Measurements from ENCODE around the gene PEAK1. TPM values are rescaled to one million over a fixed set of nuclear protein-coding genes. Genes with fewer than 3 reads are reported as not detected.

The PEAK1 gene
- total RNA-seq, 1 donor from 2014 or later = 8.8 TPM

DNA sequence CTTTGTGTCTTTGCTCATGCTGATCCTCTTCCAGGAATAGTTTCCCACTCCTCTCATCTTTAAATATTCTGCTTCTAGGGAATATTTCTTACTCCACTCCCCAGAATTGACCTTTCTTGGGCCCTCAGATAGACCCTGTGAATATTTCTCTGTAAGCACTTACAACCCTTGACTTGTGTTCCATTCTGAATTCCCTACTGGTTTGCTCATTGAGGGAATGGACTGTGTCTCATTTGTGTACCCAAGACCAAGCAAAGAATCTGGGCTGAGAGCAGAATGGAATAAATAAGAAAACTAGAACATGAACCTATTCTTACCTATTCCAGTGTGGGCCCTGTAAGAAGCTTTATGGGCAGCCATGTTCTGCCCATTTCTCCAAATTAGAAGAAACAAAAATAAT is 276.3 kb downstream of the PEAK1 start:
- no peak for DNase-seq (ENCODE audit: low spot score)
- ATAC-seq = no peak

DNA sequence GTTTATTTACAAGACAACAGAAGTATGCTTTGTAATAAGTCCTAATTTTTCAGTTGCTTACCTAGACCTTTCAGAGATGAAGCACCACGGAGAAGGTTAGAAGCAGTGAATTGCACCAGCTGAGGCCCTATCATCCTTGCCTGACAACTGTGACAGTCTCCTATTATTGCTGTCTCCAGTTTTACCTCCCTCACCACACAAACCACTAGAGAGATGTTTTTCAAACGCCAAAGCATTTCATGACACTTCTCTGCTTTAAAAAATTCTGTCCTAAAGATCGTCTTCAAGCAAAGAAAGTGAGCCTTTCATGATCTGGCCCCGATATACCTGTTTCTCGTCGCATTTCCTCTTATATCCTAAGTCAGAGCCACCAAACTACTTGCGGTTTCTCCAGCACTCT is 276.7 kb downstream of the PEAK1 start:
- no peak for ATAC-seq
- DNase-seq (ENCODE audit: low spot score) = no peak

- no peak for DNase-seq (ENCODE audit: low spot score)
- ATAC-seq = no peak
Observed at GRCh38 chr15:77140220-77140619, 279.7 kb downstream of the PEAK1 start.

DNA sequence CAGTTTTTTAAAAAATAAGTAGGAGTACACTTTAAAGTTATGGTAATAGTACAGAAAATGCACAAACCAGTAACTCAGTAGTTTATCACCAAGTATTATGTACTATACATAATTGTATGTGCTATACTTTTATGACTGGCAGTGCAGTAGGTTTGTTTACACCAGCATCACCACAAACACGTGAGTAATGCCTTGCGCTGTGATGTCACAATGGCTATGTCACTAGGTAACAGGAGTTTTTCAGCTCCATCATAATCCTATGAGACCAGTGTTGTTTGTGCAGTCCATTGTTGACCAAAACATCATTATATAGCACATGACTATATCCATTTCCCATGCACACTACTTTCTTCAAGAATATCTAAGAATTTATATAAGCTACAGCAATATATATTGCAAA is 280.6 kb downstream of the PEAK1 start:
- ATAC-seq = no peak
- no peak for DNase-seq (ENCODE audit: low spot score)

DNA sequence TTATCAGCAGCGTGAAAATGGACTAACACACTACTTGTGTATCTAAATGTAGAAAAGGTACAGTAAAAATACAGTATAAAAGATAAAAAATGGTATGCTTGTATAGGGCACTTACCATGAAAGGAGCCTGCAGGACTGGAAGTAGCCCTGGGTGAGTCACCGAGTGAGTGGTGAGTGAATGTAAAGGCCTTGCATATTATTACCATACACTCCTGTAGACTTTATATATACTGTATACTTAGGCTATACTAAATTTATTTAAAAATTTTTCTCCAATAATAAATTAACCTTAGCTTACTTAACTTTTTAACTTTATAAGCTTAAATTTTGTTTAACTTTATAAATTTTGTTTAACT is 281.8 kb downstream of the PEAK1 start:
- no peak for ATAC-seq
- no peak for DNase-seq (ENCODE audit: low spot score)

DNA sequence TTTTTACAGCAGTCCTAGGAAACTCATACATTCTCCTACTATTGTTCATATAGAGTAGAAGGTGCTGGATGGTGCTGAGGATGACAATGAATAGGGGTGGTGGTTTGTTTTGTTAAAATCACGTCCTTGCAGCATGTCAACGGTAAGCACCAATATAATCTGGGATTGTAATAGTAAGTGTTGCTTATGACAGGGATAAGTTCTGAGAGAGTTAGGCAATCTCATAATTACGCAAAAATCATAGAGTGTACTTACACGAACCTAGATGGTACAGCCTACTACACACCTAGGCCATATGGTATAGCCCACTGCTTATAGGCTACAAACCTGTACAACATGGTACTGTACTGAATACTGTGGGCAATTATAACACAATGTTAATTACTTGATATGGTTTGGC is 284.7 kb downstream of the PEAK1 start:
- DNase-seq (ENCODE audit: low spot score) (no peak), ATAC-seq (no peak)

- no peak for ATAC-seq
- no peak for DNase-seq (ENCODE audit: low spot score)
Observed at GRCh38 chr15:77130315-77130930, 289.5 kb downstream of the PEAK1 start.

- no peak for ATAC-seq
Observed at GRCh38 chr15:77127626-77128025, 292.3 kb downstream of the PEAK1 start.

DNA sequence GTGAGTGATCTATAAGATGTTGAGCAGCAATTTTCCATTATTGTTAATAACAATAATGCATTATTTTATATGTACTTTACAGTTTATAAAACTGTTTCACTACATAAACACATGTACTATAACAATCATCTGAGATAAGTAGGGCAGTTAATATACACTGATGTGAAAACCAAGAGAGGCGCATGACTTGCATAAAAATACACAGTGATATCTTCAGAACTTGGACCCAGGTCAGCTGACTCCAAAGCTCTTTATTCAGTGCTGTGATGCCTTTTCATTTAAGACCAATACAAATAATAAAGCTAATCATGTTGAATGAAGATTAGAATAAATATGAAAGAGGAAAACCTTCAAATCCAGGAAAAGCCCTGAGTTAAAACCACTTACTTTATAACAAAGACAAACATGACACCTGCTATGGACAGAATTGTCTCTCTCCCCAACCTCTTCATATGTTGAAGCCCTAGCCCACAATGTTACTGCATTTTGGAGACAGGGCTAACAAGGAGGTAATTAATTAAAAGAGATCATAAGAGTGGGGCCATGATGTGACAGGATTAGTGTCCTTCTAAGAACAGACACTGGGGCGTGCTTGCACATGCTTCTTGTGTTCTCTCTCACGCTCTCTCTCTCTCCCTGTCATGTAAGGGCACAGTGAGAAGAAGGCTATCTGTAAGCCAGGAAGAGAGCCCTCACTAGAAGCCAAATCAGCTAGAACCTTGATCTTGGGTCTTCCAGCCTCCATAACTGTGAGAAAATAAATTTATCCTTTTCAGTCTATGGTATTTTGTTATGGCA is 293.2 kb downstream of the PEAK1 start:
- DNase-seq (ENCODE audit: low spot score) (no peak), ATAC-seq (no peak)

More at GRCh38 chr15:77127626-77128025, 292.3 kb downstream of the PEAK1 start:
- no peak for DNase-seq (ENCODE audit: low spot score)

DNA sequence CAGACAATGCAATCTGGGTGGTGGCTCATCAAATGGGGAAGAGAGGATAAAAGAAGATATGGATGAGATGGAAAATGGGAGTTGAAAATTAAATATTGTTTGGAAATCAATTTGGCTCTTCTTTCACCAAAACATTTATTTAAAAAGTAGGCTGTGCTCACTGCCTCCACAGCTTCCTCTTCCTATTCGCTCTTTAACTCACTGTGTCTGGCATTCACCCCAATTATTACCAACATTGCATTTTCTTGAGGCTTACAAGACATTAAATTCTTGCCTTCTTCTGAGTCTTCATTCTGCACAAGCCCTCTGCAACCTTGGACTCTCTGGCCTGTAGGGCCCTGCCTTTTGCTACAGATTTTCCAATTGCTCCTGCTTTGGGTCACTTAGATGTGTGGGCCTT is 296.1 kb downstream of the PEAK1 start:
- DNase-seq (ENCODE audit: low spot score) (no peak), ATAC-seq (no peak)

DNA sequence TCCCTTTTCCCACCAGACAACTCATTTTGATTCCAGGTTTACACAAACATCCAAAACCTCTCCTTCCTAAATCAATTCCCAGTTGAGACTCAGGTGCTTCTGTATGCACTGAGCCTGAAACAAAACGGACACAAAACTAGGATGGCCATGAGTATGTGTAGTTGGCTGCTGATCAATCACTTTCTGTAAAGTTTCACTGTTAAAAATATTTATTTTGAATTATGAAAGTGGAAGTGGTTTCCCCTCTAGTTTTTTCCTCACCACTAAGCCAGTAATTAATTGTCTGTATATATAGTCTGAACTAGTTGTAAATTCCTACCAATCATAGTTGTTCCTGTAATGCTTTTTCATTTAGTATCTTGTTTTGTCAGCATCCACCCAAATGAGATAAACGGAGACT is 297.3 kb downstream of the PEAK1 start:
- ATAC-seq (no peak), DNase-seq (ENCODE audit: low spot score) (no peak)

DNA sequence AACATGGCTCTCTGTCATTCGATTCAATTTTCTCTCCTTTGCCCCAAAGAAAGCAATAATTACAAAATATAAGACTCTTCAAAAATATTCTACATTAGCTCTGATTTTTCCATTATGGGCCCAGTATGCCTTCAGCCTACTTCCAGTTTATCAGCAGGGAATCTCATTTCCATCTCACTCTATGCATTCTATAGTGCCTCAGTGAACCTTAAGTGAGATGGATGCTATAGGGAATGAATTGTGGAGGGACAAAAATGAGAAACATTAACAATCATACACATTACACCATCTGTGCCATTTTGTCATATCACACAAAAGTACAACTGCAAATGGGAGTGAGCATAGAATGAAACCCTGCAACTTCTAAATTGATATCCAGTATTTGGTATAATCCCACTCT is 298.3 kb downstream of the PEAK1 start:
- DNase-seq (ENCODE audit: low spot score) = no peak
- ATAC-seq = no peak

- DNase-seq (ENCODE audit: low spot score) (no peak), ATAC-seq (no peak)
Observed at GRCh38 chr15:77120576-77120975, 299.3 kb downstream of the PEAK1 start.

- DNase-seq (ENCODE audit: low spot score) (no peak), ATAC-seq (no peak)
Observed at GRCh38 chr15:77119446-77119845, 300.5 kb downstream of the PEAK1 start.

DNA sequence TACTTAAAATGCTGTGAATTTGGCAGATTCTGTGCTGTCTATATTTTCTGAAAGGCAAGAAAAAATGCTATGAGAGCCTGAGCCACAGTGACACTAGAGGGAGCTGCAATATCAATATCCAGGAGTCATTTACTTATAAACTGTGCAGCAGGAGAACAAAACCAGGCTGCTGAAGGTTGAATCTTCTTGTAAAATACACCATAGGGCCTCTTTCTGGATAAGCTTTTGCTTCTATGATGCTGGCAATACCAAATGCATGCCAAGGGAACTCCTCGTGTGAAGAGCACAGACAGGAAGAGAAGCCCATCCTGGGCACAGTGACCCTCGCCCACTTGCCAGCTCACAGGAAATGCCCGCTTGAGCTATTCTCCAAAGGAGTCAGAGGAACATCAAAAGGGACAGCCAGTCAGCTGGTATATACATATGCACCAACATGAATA is 301.0 kb downstream of the PEAK1 start:
- DNase-seq (ENCODE audit: low spot score) (no peak), ATAC-seq (peak; percentile 87)

GRCh38 chr15:77115179-77115578 is 304.7 kb downstream of the PEAK1 start:
- ATAC-seq (no peak), DNase-seq (ENCODE audit: low spot score) (no peak)

DNA sequence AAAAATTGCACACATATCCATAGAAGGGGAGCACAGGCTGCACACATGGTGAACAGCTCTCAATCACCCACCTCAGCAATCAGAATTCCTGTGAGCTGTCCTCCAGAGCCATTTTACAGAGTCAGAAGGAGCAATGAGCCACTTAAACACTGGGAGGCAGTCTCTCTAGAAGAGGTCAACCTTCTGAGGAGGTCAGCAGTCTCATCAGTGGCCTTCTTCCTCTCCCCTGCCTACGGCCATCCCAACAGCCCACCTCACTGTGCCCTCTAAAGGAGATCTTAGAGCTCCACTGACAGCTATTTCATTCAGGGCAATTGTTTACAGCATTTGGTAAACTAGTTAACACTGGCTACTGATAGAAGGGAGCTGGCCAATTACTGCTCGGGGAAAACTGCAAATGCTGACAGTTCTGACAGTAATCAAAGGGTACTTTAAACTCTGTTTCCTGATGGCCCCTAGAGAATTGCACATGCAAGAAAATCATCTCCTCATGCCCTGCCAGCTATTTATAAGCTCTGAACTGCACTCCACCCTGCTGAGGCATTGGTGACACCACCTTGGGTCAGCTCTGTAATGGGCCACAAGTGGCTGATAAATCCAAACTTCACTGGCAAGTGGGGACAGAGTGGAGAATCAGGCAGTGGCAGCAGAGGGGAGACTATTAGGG is 306.9 kb downstream of the PEAK1 start:
- DNase-seq (ENCODE audit: low spot score) = no peak
- no peak for ATAC-seq

DNA sequence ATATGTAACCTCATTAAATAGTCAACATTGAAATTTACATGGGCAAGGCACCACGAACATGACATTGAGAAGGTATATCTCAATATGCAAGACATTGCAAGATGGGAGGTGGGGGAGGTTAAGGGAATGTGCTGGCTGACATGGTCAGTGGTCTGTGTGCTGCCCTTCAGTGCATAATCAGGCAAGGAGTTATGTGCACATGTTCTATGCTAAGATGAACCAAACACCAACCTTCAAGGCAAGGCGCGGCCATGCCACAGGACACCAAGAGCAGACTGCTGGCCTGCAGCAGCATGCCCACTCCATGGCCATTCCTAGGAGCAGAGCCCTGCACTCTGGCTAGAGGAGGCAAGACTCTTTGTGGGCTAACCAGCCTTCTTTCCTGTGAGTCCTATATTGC is 308.1 kb downstream of the PEAK1 start:
- DNase-seq (ENCODE audit: low spot score) (no peak), ATAC-seq (no peak)

DNA sequence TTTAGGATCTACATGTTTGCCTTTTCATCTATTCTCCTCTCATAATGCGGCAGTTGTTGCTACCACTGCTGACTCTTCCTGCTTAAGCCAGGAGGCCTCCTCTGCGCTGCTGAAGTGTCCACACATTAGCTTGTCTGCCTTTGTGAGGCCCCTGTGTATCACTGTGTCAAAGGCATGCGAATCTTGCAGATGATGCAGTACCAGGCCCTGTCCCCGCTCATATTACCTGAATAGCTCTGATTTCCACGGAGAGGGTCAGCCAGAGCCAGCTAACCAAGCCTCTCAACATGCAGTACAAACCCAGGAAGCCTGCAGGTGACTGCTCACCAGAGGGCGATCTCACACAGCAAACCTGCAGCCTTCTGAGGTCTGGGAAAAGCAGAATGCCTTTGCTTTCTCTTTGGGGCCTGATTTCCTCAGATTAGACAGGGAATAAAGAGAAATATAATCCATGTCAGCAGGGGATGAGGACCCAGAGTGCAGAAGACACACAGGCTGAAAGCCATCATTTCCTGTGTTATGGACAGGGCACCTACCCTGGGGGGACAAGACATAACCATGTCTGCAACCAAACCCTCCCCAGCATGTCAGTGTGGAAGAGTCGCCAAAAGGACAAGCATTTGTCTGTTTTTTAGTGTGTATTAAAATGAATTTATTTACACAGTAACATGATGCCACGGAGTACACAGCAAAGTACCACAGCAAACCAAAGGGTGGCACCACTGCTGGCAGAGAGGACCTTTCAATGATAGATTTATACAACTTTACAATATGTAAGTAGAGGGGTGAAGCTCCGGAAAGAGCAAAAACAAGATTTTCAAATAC is 312.2 kb downstream of the PEAK1 start:
- peak; percentile 93 for ATAC-seq
- DNase-seq (ENCODE audit: low spot score) = no peak

DNA sequence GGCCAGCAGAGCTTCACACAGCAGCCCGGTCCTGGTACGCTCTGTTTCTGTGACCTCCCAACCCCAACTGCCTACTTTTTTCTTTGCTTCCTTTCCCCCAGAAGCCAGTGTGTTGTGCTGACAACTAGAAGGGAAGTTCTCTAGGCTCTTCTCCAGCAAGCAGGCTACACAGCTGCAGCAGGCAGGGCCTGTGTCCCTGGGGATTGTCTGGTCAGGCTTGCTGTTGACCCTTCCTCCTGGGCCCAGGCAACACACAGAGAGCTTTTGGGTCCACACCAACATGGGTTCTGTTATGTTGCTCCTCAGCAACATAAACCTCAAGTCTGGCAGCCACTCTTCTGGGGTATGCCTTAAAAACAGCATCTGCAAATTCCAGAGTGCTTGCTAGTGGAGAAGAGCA is 312.8 kb downstream of the PEAK1 start:
- ATAC-seq (peak; percentile 51), DNase-seq (ENCODE audit: low spot score) (no peak)

GRCh38 chr15:77104155-77104554 is 315.7 kb downstream of the PEAK1 start:
- ATAC-seq (no peak), DNase-seq (ENCODE audit: low spot score) (no peak)

Measured in left lobe of liver (tissue), 2 donors.